22Rv1 (cell line): Measurements from ENCODE around the gene SPATA18.

Experiments
- ZFX ChIP-seq: fragments of 450-650 bp; IDR thresholded peaks from 2 replicates; pipeline ENCODE4 v1.6.1; 2017; ENCODE audit warnings: antibody characterized with exemption, borderline replicate concordance
- TF ChIP-seq, protein P1 (sequence below): fragments of 450-650 bp; IDR thresholded peaks from 2 replicates; pipeline ENCODE4 v1.5.1; 2017; ENCODE audit warnings: mild to moderate bottlenecking

DNA sequence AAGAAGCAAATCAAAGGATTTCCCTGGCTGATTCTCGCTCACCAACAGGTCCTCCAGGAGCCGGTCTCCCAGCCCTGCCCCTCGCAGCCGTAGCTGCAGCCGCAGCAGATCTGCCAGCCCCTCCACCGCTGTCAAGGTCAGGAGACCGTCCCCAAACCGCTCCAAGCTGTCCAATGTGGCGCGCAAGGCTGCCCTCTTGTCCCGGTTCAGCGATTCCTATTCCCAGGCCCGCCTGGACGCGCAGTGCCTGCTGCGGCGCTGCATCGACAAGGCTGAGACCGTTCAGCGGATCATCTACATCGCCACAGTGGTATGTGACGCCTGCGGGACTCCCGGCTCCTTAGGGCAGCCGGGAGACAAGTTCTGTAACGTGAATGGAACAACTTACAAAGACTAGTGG lies 25.6 kb downstream of the SPATA18 start:
- TF ChIP-seq, protein P1, sequence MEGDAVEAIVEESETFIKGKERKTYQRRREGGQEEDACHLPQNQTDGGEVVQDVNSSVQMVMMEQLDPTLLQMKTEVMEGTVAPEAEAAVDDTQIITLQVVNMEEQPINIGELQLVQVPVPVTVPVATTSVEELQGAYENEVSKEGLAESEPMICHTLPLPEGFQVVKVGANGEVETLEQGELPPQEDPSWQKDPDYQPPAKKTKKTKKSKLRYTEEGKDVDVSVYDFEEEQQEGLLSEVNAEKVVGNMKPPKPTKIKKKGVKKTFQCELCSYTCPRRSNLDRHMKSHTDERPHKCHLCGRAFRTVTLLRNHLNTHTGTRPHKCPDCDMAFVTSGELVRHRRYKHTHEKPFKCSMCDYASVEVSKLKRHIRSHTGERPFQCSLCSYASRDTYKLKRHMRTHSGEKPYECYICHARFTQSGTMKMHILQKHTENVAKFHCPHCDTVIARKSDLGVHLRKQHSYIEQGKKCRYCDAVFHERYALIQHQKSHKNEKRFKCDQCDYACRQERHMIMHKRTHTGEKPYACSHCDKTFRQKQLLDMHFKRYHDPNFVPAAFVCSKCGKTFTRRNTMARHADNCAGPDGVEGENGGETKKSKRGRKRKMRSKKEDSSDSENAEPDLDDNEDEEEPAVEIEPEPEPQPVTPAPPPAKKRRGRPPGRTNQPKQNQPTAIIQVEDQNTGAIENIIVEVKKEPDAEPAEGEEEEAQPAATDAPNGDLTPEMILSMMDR, result no peak
- no peak for TF ChIP-seq ZFX
